ENCODE measurements around the gene MICAL2.

GRCh38 chr11:12088047-12088481 is 22.3 kb upstream of the MICAL2 start:
- TF ChIP-seq CTCF (IDR thresholded peaks at IDR 0.05) (peak in 1 of 6 experiments; percentile 36), POLR2A (IDR thresholded peaks at IDR 0.05) (no peak)

All from thyroid gland (tissue), 4 donors.